K562 (cell line): Measurements from ENCODE around the gene MITF. TPM values are rescaled to one million over a fixed set of nuclear protein-coding genes. Genes with fewer than 3 reads are reported as not detected.

Source experiments
- BACH1 ChIP-seq: fragments of 200-800 bp; sonication (Bioruptor generic); IDR thresholded peaks from 2 replicates; pipeline ENCODE4 v1.6.1; 2016; ENCODE audit warnings: missing genetic modification characterization, missing compliant biosample characterization
- CEBPB ChIP-seq: fragments of 450-650 bp; IDR thresholded peaks from 2 replicates; pipeline ENCODE4 v1.6.1; 2016; ENCODE audit warnings: missing genetic modification characterization, missing compliant biosample characterization
- CREBBP ChIP-seq: IDR thresholded peaks from one replicate; pipeline ENCODE4 v1.6.1; 2012; ENCODE audit warnings: low read depth, mild to moderate bottlenecking, control low read depth, inconsistent platforms, low read length
- DEAF1 ChIP-seq: fragments of 450-650 bp; formaldehyde crosslinking; IDR thresholded peaks from 2 replicates; pipeline ENCODE4 v1.4.0; 2020; ENCODE audit warnings: mild to moderate bottlenecking, moderate library complexity
- EP400 ChIP-seq: fragments of 450-650 bp; IDR thresholded peaks from 2 replicates; pipeline ENCODE4 v1.6.1; 2017; ENCODE audit warnings: antibody characterized with exemption, mild to moderate bottlenecking, moderate library complexity
- ERF ChIP-seq: fragments of 450-650 bp; formaldehyde crosslinking; IDR thresholded peaks from 2 replicates; pipeline ENCODE4 v1.4.0; 2020; ENCODE audit warnings: mild to moderate bottlenecking, mixed read lengths
- ID3 ChIP-seq, 2 experiments: fragments of 250-450 bp in 1 of 2; fragments of 450-650 bp in 1 of 2; sonication (Bioruptor Pico) in 1 of 2; IDR thresholded peaks; 2 replicates each; pipeline versions ENCODE4 v1.6.1 to v1.8.0; 2016 to 2021; ENCODE audit warnings: mild to moderate bottlenecking in 2 of 2, moderate library complexity in 2 of 2, missing compliant biosample characterization in 1 of 2, missing genetic modification characterization in 1 of 2
- MED1 ChIP-seq: sonication (generic); formaldehyde crosslinking; IDR thresholded peaks from 2 replicates; pipeline ENCODE4 v1.8.1; 2023; ENCODE audit warnings: missing genetic modification reagents, borderline replicate concordance
- MTA2 ChIP-seq: fragments of 450-650 bp; IDR thresholded peaks from 2 replicates; pipeline ENCODE4 v1.6.1; 2016; ENCODE audit warnings: low read depth
- MYC ChIP-seq, 2 experiments: fragments of 250-450 bp in 1 of 2; sonication (Bioruptor Pico) in 1 of 2; IDR thresholded peaks; 2 replicates each; pipeline versions ENCODE4 v1.5.1 to v1.6.1; 2012 to 2021; ENCODE audit warnings: low read depth in 2 of 2, borderline replicate concordance in 1 of 2, improper control_type of control experiment in 1 of 2, low read length in 1 of 2, mild to moderate bottlenecking in 1 of 2, moderate library complexity in 1 of 2
- NCOA4 ChIP-seq: fragments of 450-650 bp; IDR thresholded peaks from 2 replicates; pipeline ENCODE4 v1.6.1; 2018; ENCODE audit warnings: mild to moderate bottlenecking; ENCODE audit not compliant: partially characterized antibody
- NELFE ChIP-seq: IDR thresholded peaks from 2 replicates; pipeline ENCODE4 v1.6.1; 2011; ENCODE audit warnings: mild to moderate bottlenecking; ENCODE audit not compliant: insufficient read depth, insufficient read length
- NFRKB ChIP-seq: fragments of 450-650 bp; IDR thresholded peaks from 2 replicates; pipeline ENCODE4 v1.6.1; 2016; ENCODE audit warnings: low read depth
- TBP ChIP-seq: optimal IDR thresholded peaks from 2 replicates; pipeline ENCODE3; 2011; ENCODE audit warnings: low read depth, low read length, improper control_type of control experiment
- USF1 ChIP-seq: sonication (generic); formaldehyde crosslinking; IDR thresholded peaks from 2 replicates; pipeline ENCODE4 v1.9.0; 2022; ENCODE audit warnings: mild to moderate bottlenecking, missing genetic modification reagents
- ZMIZ1 ChIP-seq, 2 experiments: fragments of 150-350 bp in 1 of 2; IDR thresholded peaks; 2 replicates each; pipeline ENCODE4 v1.6.1; 2012 to 2016; ENCODE audit warnings: low read depth in 2 of 2, low read length in 2 of 2, mild to moderate bottlenecking in 1 of 2, moderate library complexity in 1 of 2
- polyA plus RNA-seq, 8 experiments: library from polyadenylated mRNA; depleted of rRNA in 4 of 8; stranded (reverse) in 5 of 8; unstranded in 3 of 8; fragments of >200 nt; fragmentation: Nextera tagmentation in 2 of 8; fragmentation: Illumina TruSeq in 1 of 8; extraction: Ambion mirVana in 2 of 8; extraction: Trizol in 1 of 8; gene quantifications; 2 replicates each; pipeline versions ENCODE4 v1.2.1 to v1.2.3, GENCODE V29; 2011 to 2014; ENCODE audit warnings: inconsistent platforms in 1 of 8, missing spikeins in 1 of 8
- total RNA-seq, 7 experiments: library from RNA; depleted of rRNA in 6 of 7; stranded (reverse); fragments of >200 nt in 6 of 7; fragmentation: Illumina TruSeq in 2 of 7; extraction: Trizol in 2 of 7; gene quantifications; 2 replicates each; pipeline versions ENCODE4 v1.2.1 to v1.2.3, GENCODE V29; 2011 to 2021; ENCODE audit warnings: low replicate concordance in 1 of 7
- TF ChIP-seq, protein P1 (sequence below): fragments of 450-650 bp; formaldehyde crosslinking; IDR thresholded peaks from 2 replicates; pipeline ENCODE4 v1.4.0; 2020; ENCODE audit warnings: mild to moderate bottlenecking
- TF ChIP-seq, protein P2 (sequence below): fragments of 450-650 bp; IDR thresholded peaks from 2 replicates; pipeline ENCODE4 v1.6.1; 2016; ENCODE audit warnings: borderline replicate concordance

The MITF gene
- total and polyA plus RNA-seq, 9 of the 15 experiments (the other 6 are each of a cell fraction or from before 2014, with no cell fraction given) = 5.6 to 14.9 (median 11.1) TPM

GRCh38 chr3:69791919-69792399 lies 52.7 kb downstream of the MITF start (continued):
- TF ChIP-seq CREBBP = no peak
- TF ChIP-seq NELFE = no peak
- TF ChIP-seq MTA2 = peak; percentile 96
- TF ChIP-seq, protein P1, sequence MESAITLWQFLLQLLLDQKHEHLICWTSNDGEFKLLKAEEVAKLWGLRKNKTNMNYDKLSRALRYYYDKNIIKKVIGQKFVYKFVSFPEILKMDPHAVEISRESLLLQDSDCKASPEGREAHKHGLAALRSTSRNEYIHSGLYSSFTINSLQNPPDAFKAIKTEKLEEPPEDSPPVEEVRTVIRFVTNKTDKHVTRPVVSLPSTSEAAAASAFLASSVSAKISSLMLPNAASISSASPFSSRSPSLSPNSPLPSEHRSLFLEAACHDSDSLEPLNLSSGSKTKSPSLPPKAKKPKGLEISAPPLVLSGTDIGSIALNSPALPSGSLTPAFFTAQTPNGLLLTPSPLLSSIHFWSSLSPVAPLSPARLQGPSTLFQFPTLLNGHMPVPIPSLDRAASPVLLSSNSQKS (CRISPR knock-in tag) = no peak
- TF ChIP-seq USF1 = no peak
- TF ChIP-seq ID3 (CRISPR knock-in tag; IDR thresholded peaks at IDR 0.05) = no peak
- no peak for TF ChIP-seq ID3 (tag; IDR thresholded peaks at IDR 0.05)
- TF ChIP-seq MED1 (CRISPR knock-in tag) = no peak
- TF ChIP-seq TBP = no peak
- TF ChIP-seq, protein P2, sequence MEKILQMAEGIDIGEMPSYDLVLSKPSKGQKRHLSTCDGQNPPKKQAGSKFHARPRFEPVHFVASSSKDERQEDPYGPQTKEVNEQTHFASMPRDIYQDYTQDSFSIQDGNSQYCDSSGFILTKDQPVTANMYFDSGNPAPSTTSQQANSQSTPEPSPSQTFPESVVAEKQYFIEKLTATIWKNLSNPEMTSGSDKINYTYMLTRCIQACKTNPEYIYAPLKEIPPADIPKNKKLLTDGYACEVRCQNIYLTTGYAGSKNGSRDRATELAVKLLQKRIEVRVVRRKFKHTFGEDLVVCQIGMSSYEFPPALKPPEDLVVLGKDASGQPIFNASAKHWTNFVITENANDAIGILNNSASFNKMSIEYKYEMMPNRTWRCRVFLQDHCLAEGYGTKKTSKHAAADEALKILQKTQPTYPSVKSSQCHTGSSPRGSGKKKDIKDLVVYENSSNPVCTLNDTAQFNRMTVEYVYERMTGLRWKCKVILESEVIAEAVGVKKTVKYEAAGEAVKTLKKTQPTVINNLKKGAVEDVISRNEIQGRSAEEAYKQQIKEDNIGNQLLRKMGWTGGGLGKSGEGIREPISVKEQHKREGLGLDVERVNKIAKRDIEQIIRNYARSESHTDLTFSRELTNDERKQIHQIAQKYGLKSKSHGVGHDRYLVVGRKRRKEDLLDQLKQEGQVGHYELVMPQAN = no peak
- TF ChIP-seq EP400 = peak; percentile 43; the same call in 1 of the 2 replicates
- peak; percentile 72; the same call in 1 of the 2 replicates for TF ChIP-seq BACH1 (tag)
- peak; percentile 82 for TF ChIP-seq DEAF1
- no peak for TF ChIP-seq ERF (CRISPR knock-in tag)
- TF ChIP-seq NCOA4 = no peak
- no peak; the same call in 1 of the 2 replicates for TF ChIP-seq MYC (IDR thresholded peaks at IDR 0.05; ENCODE audit: low read depth, low read length)
- TF ChIP-seq MYC (CRISPR knock-in tag; IDR thresholded peaks at IDR 0.05; ENCODE audit: borderline replicate concordance, low read depth) = no peak
- no peak for TF ChIP-seq NFRKB
- TF ChIP-seq CEBPB (tag) = no peak
- peak in 1 of 2 experiments; percentile 85; a peak in 1 of 4 replicates for TF ChIP-seq ZMIZ1 (IDR thresholded peaks at IDR 0.05; ENCODE audit: low read depth in 2 of 2, low read length in 2 of 2)
